ENCODE measurements around the gene IQGAP2. TPM values are rescaled to one million over a fixed set of nuclear protein-coding genes. Genes with fewer than 3 reads are reported as not detected.

Gene IQGAP2
- total RNA-seq, 1 experiment from 2014 or later, result 1.5 TPM

- Mint-ChIP-seq H3K27ac (ENCODE audit: low read depth, unreplicated experiment) (no peak overlapping the region), H3K4me3 (ENCODE audit: unreplicated experiment) (no peak overlapping the region)
Measured at GRCh38 chr5:76479281-76479680, 76.2 kb downstream of the IQGAP2 start.

GRCh38 chr5:76479973-76480667 is 77.0 kb downstream of the IQGAP2 start:
- Mint-ChIP-seq H3K4me3 (ENCODE audit: unreplicated experiment) (no peak overlapping the region), H3K9me3 (ENCODE audit: unreplicated experiment) (no peaks in the 10 kb centered on the region), H3K36me3 (ENCODE audit: insufficient read depth, unreplicated experiment) (no peaks in the 10 kb centered on the region), H3K27ac (ENCODE audit: low read depth, unreplicated experiment) (no peak overlapping the region), H3K4me1 (ENCODE audit: insufficient read depth, unreplicated experiment) (no peaks in the 10 kb centered on the region), H3K27me3 (ENCODE audit: insufficient read depth, unreplicated experiment) (no peaks in the 10 kb centered on the region)
- POLR2A ChIA-PET, result no interaction called here
- CTCF ChIA-PET, result no interaction called here
- BruUV-seq (replicated peaks), result no TSS peak
- DNase-seq (ENCODE audit: unreplicated experiment), result no peak
- no peak for TF ChIP-seq CTCF (IDR thresholded peaks at IDR 0.05; ENCODE audit: unreplicated experiment)
- intact Hi-C loops (cut with micrococcal nuclease), result no loop called here

More at GRCh38 chr5:76479281-76479680, 76.2 kb downstream of the IQGAP2 start:
- H3K9me3 Mint-ChIP-seq (ENCODE audit: unreplicated experiment), result no peaks in the 10 kb centered on the region
- H3K27me3 Mint-ChIP-seq (ENCODE audit: insufficient read depth, unreplicated experiment), result no peaks in the 10 kb centered on the region
- TF ChIP-seq CTCF (IDR thresholded peaks at IDR 0.05; ENCODE audit: unreplicated experiment), result no peak
- no peaks in the 10 kb centered on the region for H3K4me1 Mint-ChIP-seq (ENCODE audit: insufficient read depth, unreplicated experiment)
- no peak for DNase-seq (ENCODE audit: unreplicated experiment)
- ChIA-PET POLR2A (no interaction called here), CTCF (no interaction called here)
- intact Hi-C loops (cut with micrococcal nuclease), result no loop called here
- no TSS peak for BruUV-seq (replicated peaks)
- no peaks in the 10 kb centered on the region for H3K36me3 Mint-ChIP-seq (ENCODE audit: insufficient read depth, unreplicated experiment)

- no peak for DNase-seq (ENCODE audit: unreplicated experiment)
- no peak overlapping the region for H3K4me3 Mint-ChIP-seq (ENCODE audit: unreplicated experiment)
- CTCF ChIA-PET, result interaction anchor here (0.6 to 1.2 kb wide), 3 partner anchors 9 to 1433 kb away, joined by 3 to 6 read pairs (median 3); no protein-coding TSS in a partner anchor
- intact Hi-C loops (cut with micrococcal nuclease), result no loop called here
- no peaks in the 10 kb centered on the region for H3K36me3 Mint-ChIP-seq (ENCODE audit: insufficient read depth, unreplicated experiment)
- no peak overlapping the region for H3K27ac Mint-ChIP-seq (ENCODE audit: low read depth, unreplicated experiment)
- POLR2A ChIA-PET, result no interaction called here
- BruUV-seq (replicated peaks), result no TSS peak
- no peaks in the 10 kb centered on the region for H3K4me1 Mint-ChIP-seq (ENCODE audit: insufficient read depth, unreplicated experiment)
- no peaks in the 10 kb centered on the region for H3K9me3 Mint-ChIP-seq (ENCODE audit: unreplicated experiment)
- H3K27me3 Mint-ChIP-seq (ENCODE audit: insufficient read depth, unreplicated experiment), result no peaks in the 10 kb centered on the region
- TF ChIP-seq CTCF (IDR thresholded peaks at IDR 0.05; ENCODE audit: unreplicated experiment), result no peak
Measured at GRCh38 chr5:76482984-76483383, 79.9 kb downstream of the IQGAP2 start.

GRCh38 chr5:76483433-76483832 is 80.3 kb downstream of the IQGAP2 start:
- ChIA-PET CTCF (interaction anchor here (0.6 to 1.2 kb wide), 3 partner anchors 9 to 1433 kb away, joined by 3 to 6 read pairs (median 3); no protein-coding TSS in a partner anchor), POLR2A (interaction anchor here (0.6 to 0.9 kb wide), 2 partner anchors 16 to 201 kb away, joined by 3 read pairs; no protein-coding TSS in a partner anchor)
- intact Hi-C loops (cut with micrococcal nuclease), result no loop called here
- H3K4me1 Mint-ChIP-seq (ENCODE audit: insufficient read depth, unreplicated experiment), result no peaks in the 10 kb centered on the region
- H3K9me3 Mint-ChIP-seq (ENCODE audit: unreplicated experiment), result no peaks in the 10 kb centered on the region
- H3K36me3 Mint-ChIP-seq (ENCODE audit: insufficient read depth, unreplicated experiment), result no peaks in the 10 kb centered on the region
- TF ChIP-seq CTCF (IDR thresholded peaks at IDR 0.05; ENCODE audit: unreplicated experiment), result no peak
- no peak overlapping the region for H3K27ac Mint-ChIP-seq (ENCODE audit: low read depth, unreplicated experiment)
- no peaks in the 10 kb centered on the region for H3K27me3 Mint-ChIP-seq (ENCODE audit: insufficient read depth, unreplicated experiment)
- BruUV-seq (replicated peaks), result no TSS peak
- no peak overlapping the region for H3K4me3 Mint-ChIP-seq (ENCODE audit: unreplicated experiment)
- DNase-seq (ENCODE audit: unreplicated experiment), result no peak
